Measurements from ENCODE around the gene P3H2. TPM values are rescaled to one million over a fixed set of nuclear protein-coding genes. Genes with fewer than 3 reads are reported as not detected.
A peak's percentile ranks its signal among the peaks of the same experiment; 100 is the strongest.

P3H2 gene
- total RNA-seq, 1 experiment from 2014 or later, result 0.76 TPM

GRCh38 chr3:190130696-190131095, 10.0 kb upstream of the P3H2 start:
- H3K9ac ChIP-seq (ENCODE audit: low read length), result no peak overlapping the region
- H3K9me2 ChIP-seq (ENCODE audit: insufficient read depth), result no peaks in the 10 kb centered on the region
- POLR2A ChIA-PET, result no interaction called here
- peaks cover 2 to 5% of the 10 kb centered on the region in 2 experiments; a peak in 2 of 4 replicates for H3K4me1 ChIP-seq (ENCODE audit: control insufficient read depth in 1 of 2, insufficient read depth in 2 of 2, low read length in 2 of 2)
- no peak overlapping the region for H3K27ac ChIP-seq (ENCODE audit: low read depth, low read length)
- no peaks in the 10 kb centered on the region for H3K9me3 ChIP-seq (ENCODE audit: control insufficient read depth in 1 of 2, insufficient read depth in 1 of 2, low read depth in 1 of 2, low read length in 2 of 2)
- ATAC-seq (no peak), DNase-seq (ENCODE audit: low read depth, low spot score) (no peak)
- H3K4me3 ChIP-seq (replicated peaks in 1 of 2; ENCODE audit: low read depth in 1 of 2, low read length in 2 of 2), result no peak overlapping the region
- no TSS peak for BruUV-seq (replicated peaks)
- RAD21 ChIA-PET (ENCODE audit: low non-redundant PET in 1 of 2, low total read pairs in 2 of 2, uncharacterized antibody in 2 of 2, unreplicated experiment in 2 of 2), result no interaction called here
- CTCF ChIA-PET, result no interaction called here
- peak overlapping the region; percentile 32 for H2AFZ ChIP-seq (ENCODE audit: low read depth, low read length, poor library complexity, severe bottlenecking)
- H3K4me2 ChIP-seq (ENCODE audit: low read length), result no peak overlapping the region
- H3K79me2 ChIP-seq (ENCODE audit: insufficient read depth, low read length), result no peaks in the 10 kb centered on the region
- TF ChIP-seq EZH2 (IDR thresholded peaks at IDR 0.05) (no peak), ZFX (IDR thresholded peaks at IDR 0.05) (no peak), SP1 (IDR thresholded peaks at IDR 0.05; ENCODE audit: low read depth) (no peak), REST (IDR thresholded peaks at IDR 0.05; ENCODE audit: low read depth) (no peak), CTCF (IDR thresholded peaks at IDR 0.05 in 2 of 3, conservative IDR thresholded peaks at IDR 0.05 in 1 of 3; ENCODE audit: borderline replicate concordance in 1 of 3, insufficient read depth in 1 of 3, low read depth in 2 of 3, low read length in 2 of 3) (no peak), CBX3 (IDR thresholded peaks at IDR 0.05; ENCODE audit: low read depth) (no peak), TCF7L2 (IDR thresholded peaks at IDR 0.05; ENCODE audit: borderline replicate concordance, extremely low read depth, insufficient read depth, insufficient read length) (no peak), ATF3 (IDR thresholded peaks at IDR 0.05) (no peak), ZNF274 (IDR thresholded peaks at IDR 0.05; ENCODE audit: low read depth, low read length) (no peak), POLR2AphosphoS5 (IDR thresholded peaks at IDR 0.05; ENCODE audit: low read depth, low read length) (no peak), SIN3A (IDR thresholded peaks at IDR 0.05; ENCODE audit: low read depth) (no peak)
- TF ChIP-seq, protein P1, sequence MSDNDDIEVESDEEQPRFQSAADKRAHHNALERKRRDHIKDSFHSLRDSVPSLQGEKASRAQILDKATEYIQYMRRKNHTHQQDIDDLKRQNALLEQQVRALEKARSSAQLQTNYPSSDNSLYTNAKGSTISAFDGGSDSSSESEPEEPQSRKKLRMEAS (IDR thresholded peaks at IDR 0.05), result no peak
- intact Hi-C loops (cut with micrococcal nuclease), result no loop called here
- no peaks in the 10 kb centered on the region for H3K36me3 ChIP-seq (ENCODE audit: control insufficient read depth in 1 of 2, insufficient read depth in 2 of 2, low read length in 2 of 2)
- no peaks in the 10 kb centered on the region for H3K27me3 ChIP-seq (ENCODE audit: insufficient read depth, low read length)
- H4K20me1 ChIP-seq (ENCODE audit: insufficient read depth), result no peaks in the 10 kb centered on the region

Measured in HCT116 (cell line).